Skeletal muscle tissue (tissue), 4 donors: Measurements from ENCODE around the gene PRDM16. TPM values are rescaled to one million over a fixed set of nuclear protein-coding genes. Genes with fewer than 3 reads are reported as not detected.

Source experiments
- H3K27ac ChIP-seq: one replicate; pipeline ENCODE4 v1.7.0; 2013; ENCODE audit warnings: mild to moderate bottlenecking, low read depth, low read length, inconsistent platforms
- H3K27me3 ChIP-seq, 3 donors: one replicate each; pipeline ENCODE4 v1.7.0; 2013; ENCODE audit warnings: low read length in 3 of 3; ENCODE audit not compliant: control insufficient read depth in 3 of 3, insufficient read depth in 3 of 3
- H3K36me3 ChIP-seq, 3 donors: one replicate each; pipeline ENCODE4 v1.7.0; 2013; ENCODE audit warnings: low read length in 3 of 3; ENCODE audit not compliant: control insufficient read depth in 3 of 3, insufficient read depth in 3 of 3
- H3K4me1 ChIP-seq, 3 donors: one replicate each; pipeline ENCODE4 v1.7.0; 2013; ENCODE audit warnings: low read length in 3 of 3, mild to moderate bottlenecking in 3 of 3; ENCODE audit not compliant: control insufficient read depth in 3 of 3, insufficient read depth in 3 of 3
- H3K4me3 ChIP-seq, 3 donors: one replicate each; pipeline ENCODE4 v1.7.0; 2013; ENCODE audit warnings: low read length in 3 of 3
- H3K9ac ChIP-seq, 3 donors: one replicate each; pipeline ENCODE4 v1.7.0; 2013; ENCODE audit warnings: low read length in 3 of 3, mild to moderate bottlenecking in 3 of 3, moderate library complexity in 2 of 3, low read depth in 1 of 3
- H3K9me3 ChIP-seq, 3 donors: one replicate each; pipeline ENCODE4 v1.7.0; 2013; ENCODE audit warnings: low read length in 3 of 3; ENCODE audit not compliant: control insufficient read depth in 3 of 3
- total RNA-seq: library from RNA; depleted of rRNA; stranded (reverse); fragments of >200 nt; gene quantifications from one replicate; pipeline ENCODE4 v1.2.3, GENCODE V29; 2014
- donor health status: Osteomylitis.

PRDM16 gene
- total RNA-seq, 1 donor from 2014 or later: 4.7 TPM

DNA sequence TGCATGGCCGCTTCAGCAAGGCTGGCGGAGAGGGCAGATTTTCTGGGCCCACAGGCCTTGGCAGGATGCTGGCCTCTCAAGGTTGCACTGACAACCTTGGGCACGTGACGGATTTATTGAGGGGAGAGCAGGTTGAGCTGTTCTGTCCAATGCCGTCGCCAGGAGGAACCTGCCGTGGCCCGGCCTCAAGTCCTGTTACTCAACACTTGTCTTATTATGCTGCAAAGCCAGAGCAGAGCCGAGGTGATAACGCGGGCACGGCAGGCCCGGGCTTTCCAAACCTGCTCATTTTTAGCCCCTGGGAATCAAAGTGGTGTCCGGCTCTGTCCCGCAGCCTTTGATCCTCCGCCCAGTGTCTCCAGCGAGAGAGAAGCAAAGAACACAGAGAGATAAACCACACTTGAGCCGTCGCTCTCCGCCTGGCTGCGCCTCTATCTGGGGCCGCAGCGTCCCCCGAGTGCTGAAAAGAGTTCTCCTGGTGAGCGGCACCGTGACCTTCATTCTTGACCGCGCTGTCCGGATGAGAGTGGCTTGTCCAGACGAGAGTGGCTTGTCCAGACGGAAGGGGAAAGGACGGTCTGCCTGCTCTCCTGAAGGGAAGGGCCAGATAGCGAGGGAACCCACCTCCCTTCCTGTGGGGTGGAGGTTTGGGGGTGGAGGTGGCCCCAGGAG lies 223.2 kb downstream of the PRDM16 start:
- Histone ChIP-seq H3K9me3 (no peaks in the 10 kb centered on the region), H3K4me1 (no peaks in the 10 kb centered on the region), H3K4me3 (no peak overlapping the region), H3K36me3 (no peaks in the 10 kb centered on the region), H3K27ac (no peak overlapping the region), H3K27me3 (peaks cover 22 to 57% (median 35%) of the 10 kb centered on the region in 3 donors), H3K9ac (no peak overlapping the region)

DNA sequence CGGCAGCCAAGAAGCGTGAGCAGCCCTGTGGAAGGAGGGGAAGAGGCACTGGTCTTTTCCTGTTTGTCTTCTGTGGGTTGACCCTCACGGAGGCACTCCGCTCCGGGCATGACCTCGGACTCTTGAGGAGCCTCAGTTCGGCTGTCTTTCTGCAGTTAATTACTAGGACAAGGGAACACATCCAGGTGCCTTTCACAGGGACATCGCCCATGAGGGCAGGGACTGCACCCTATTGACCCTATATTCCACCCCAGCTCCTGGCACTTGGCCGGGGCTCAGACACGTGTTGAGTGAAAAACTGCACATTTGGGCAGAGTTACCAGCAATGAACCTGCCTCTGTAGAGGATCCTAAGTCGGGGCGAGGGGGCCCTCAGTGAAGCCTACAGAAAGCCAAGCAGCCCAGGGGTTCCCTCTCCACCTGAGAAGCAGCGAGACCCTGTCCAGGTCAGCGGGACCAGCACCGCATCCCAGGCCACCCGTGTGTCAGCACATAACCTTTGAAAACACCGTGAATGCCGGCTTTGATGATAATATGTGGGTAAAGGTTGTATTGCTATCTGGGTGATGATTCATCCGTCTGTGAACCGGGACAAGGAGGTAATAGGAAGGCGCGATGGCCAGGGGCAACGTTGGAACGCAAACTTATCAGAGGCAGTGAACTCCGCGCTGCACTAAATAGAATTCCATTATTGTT lies 224.0 kb downstream of the PRDM16 start:
- H3K4me1 ChIP-seq: no peaks in the 10 kb centered on the region
- no peak overlapping the region for H3K27ac ChIP-seq
- no peaks in the 10 kb centered on the region for H3K36me3 ChIP-seq
- peaks cover 0 to under 1% (median 0%) of the 10 kb centered on the region in 3 donors for H3K9me3 ChIP-seq
- peaks cover 22 to 63% (median 35%) of the 10 kb centered on the region in 3 donors for H3K27me3 ChIP-seq
- H3K9ac ChIP-seq: no peak overlapping the region
- H3K4me3 ChIP-seq: no peak overlapping the region

DNA sequence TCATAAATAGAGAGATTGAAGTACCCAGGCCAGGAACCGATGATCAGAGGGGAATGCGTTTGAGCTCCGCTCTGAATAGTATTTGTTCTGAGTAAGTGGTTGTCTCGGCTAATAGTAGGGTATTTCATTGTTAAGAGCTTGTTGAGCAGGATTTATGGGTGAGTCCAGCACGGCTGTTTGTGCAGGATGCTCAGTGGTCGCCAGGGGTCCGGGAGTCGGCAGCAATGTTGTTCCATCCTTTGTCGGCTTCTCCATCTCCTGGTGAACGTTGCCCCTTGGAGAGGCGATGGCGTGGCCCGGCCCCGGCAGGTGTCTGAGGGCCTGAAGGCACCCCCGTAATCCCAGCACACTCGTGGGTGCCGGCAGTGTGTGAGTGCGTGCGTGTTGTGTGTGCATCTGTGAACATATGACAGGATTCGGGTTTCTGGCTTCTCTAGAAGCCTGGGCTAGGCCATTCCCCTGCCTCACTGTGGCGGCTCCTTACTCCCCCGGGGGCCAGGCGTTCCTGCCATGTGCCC lies 224.6 kb downstream of the PRDM16 start:
- no peak overlapping the region for H3K4me3 ChIP-seq
- no peaks in the 10 kb centered on the region for H3K4me1 ChIP-seq
- H3K9me3 ChIP-seq: peaks cover 0 to 2% (median 0%) of the 10 kb centered on the region in 3 donors
- no peak overlapping the region for H3K9ac ChIP-seq
- H3K27me3 ChIP-seq: peaks cover 22 to 63% (median 35%) of the 10 kb centered on the region in 3 donors
- no peak overlapping the region for H3K27ac ChIP-seq
- no peaks in the 10 kb centered on the region for H3K36me3 ChIP-seq

DNA sequence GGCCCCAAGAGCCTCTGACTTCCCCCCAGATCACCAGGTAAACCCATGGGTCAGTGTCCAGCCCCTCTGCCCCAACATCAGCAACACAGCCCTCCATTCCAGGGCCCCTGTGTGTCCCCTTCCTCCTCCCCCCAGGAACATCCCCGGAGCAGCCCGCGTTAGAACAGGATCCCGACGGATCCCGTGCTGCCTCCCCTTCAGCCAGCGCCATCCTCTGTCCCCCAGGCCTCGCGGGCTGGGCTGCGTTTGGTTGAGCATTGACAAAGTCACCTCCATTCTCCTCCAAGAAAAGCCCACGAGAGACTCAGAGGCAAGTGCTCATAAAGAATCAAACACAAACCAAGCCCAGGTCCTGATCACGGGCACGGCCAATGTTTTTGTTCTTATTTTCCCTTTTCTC lies 225.4 kb downstream of the PRDM16 start:
- Histone ChIP-seq H3K4me1 (no peaks in the 10 kb centered on the region), H3K27ac (no peak overlapping the region), H3K4me3 (no peak overlapping the region), H3K36me3 (no peaks in the 10 kb centered on the region), H3K9ac (no peak overlapping the region), H3K27me3 (peaks cover 21 to 58% (median 27%) of the 10 kb centered on the region in 3 donors), H3K9me3 (peaks cover 0 to 2% (median 0%) of the 10 kb centered on the region in 3 donors)

DNA sequence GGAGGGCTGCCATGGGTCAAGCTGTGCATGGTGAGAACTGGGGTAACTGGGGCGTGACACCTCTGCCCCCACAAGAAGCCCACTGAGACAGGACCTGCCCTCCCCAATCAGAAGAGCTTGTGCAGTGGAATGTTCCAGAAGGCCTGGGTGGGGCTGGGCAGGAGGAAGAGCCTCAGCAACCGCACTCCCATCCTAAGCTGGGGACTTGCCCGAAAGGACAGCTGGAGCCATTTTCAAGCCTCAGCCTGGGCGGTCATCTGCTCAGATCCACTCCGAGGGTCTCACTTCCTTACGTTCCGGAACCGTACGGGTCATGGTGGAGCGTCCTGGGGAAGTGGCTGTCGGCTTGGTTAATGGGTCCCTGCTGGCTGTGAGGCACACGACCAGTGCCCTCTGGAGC lies 226.8 kb downstream of the PRDM16 start:
- Histone ChIP-seq H3K9me3 (peaks cover 0 to 2% (median 0%) of the 10 kb centered on the region in 3 donors), H3K36me3 (no peaks in the 10 kb centered on the region), H3K4me3 (no peak overlapping the region), H3K4me1 (no peaks in the 10 kb centered on the region), H3K27ac (no peak overlapping the region), H3K9ac (no peak overlapping the region), H3K27me3 (peaks cover 19 to 49% (median 23%) of the 10 kb centered on the region in 3 donors)

DNA sequence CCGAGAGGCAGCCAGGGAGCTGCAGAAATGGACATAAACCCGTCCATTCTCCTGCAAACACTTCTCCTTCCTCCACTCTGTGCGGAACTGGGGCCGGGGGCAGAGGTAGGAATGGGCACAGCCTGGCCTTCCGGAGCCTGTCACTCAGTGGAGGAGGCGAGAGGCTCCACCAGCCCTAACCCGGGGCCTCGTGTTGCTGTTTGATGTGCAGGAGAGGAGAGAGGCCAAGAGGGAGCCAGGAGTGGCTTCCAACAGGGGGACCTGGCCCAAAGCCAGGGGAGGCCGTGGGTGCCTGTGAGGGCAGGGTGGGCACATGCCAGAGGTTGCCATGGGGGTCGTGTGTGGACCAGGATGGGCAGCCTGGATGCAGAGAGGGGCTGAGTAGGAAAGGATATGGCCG lies 227.3 kb downstream of the PRDM16 start:
- Histone ChIP-seq H3K4me1 (no peaks in the 10 kb centered on the region), H3K4me3 (no peak overlapping the region), H3K36me3 (no peaks in the 10 kb centered on the region), H3K27ac (no peak overlapping the region), H3K9ac (no peak overlapping the region), H3K27me3 (peaks cover 19 to 49% (median 23%) of the 10 kb centered on the region in 3 donors), H3K9me3 (peaks cover 0 to 2% (median 0%) of the 10 kb centered on the region in 3 donors)

DNA sequence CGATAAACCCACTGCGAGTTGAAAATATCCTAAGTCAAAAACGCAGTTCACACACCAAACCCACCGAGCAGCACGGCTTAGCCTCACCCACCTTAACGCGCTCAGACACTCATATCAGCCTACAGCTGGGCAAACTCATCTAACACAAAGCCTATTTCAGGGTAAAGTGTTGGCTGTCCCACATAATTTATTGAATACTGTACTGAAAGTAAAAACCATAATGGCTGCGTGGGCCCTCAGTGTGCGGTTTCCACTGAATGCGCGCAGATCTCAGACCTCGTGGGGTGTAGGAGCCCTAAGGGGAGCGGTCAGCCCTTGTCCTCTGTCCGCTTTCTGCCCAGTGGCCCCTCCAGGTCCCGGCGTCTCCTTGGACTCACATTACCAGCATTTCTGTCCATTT lies 227.8 kb downstream of the PRDM16 start:
- Histone ChIP-seq H3K27me3 (peaks cover 19 to 44% (median 23%) of the 10 kb centered on the region in 3 donors), H3K36me3 (no peaks in the 10 kb centered on the region), H3K9me3 (peaks cover 0 to 2% (median 0%) of the 10 kb centered on the region in 3 donors), H3K4me3 (no peak overlapping the region), H3K9ac (no peak overlapping the region), H3K4me1 (no peaks in the 10 kb centered on the region), H3K27ac (no peak overlapping the region)

DNA sequence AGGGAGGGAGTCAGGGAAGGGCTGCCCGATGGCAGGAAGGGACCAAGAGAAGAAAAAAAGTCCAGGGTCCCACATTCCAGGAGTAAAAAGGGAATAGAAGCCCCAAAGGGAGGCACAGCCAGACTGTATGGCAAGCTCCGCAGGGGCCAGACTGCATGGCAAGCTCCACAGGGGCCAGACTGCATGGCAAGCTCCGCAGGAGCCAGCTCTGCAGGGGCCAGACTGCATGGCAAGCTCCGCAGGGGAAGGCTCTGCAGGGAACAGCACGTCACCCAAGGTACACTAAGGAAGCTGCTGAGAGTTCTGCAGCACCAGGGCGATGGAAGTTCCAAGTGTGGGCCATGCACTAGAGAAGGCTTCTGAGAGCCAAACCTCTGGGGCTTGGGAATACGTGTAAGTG lies 228.8 kb downstream of the PRDM16 start:
- Histone ChIP-seq H3K27me3 (peaks cover 10 to 44% (median 23%) of the 10 kb centered on the region in 3 donors), H3K9ac (no peak overlapping the region), H3K27ac (no peak overlapping the region), H3K4me1 (no peaks in the 10 kb centered on the region), H3K9me3 (peaks cover 0 to 2% (median 0%) of the 10 kb centered on the region in 3 donors), H3K4me3 (no peak overlapping the region), H3K36me3 (no peaks in the 10 kb centered on the region)

DNA sequence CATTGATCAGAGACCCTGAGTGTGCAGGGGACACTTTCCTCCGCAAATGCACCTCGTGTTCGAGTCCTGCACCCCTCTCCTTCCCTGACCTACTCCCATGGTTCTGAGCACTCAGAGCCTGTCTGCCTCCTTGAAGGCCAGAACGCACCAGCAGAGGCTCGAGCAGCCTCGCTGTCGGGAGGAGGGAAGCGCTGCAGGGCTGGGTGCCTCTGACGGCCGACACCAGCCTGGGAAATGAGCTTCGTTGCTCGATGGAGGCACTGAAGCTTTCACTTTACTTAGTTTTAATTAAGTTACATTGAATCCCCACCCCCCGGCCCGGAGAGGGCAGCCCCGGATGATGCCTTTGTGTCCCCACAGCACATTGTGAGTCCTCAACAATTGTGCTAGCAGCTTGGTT lies 229.2 kb downstream of the PRDM16 start:
- no peak overlapping the region for H3K9ac ChIP-seq
- H3K27ac ChIP-seq: no peak overlapping the region
- no peaks in the 10 kb centered on the region for H3K4me1 ChIP-seq
- H3K36me3 ChIP-seq: no peaks in the 10 kb centered on the region
- peaks cover 0 to 2% (median 0%) of the 10 kb centered on the region in 3 donors for H3K9me3 ChIP-seq
- peaks cover 8 to 45% (median 21%) of the 10 kb centered on the region in 3 donors for H3K27me3 ChIP-seq
- no peak overlapping the region for H3K4me3 ChIP-seq

DNA sequence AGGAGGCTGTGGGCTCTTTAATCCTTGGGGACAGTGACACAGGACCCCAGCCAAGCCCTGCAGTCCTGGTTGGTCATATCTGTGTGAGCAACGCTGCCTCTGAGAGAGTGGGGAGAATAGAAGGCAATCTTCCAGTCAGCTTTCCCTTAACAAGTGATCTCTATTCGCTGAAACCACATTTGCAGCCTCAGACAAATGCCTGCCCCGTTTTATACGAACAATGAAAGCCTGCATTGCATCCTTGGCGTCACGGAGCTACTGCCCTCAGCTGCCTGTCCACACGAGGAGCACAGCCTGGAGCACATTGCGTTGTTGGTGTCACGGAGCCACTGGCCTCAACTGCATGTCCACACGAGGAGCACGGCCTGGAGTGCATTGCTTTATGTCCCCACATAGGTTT lies 235.2 kb downstream of the PRDM16 start:
- Histone ChIP-seq H3K4me3 (no peak overlapping the region), H3K36me3 (no peaks in the 10 kb centered on the region), H3K27me3 (peaks cover 0 to 22% (median 17%) of the 10 kb centered on the region in 3 donors), H3K4me1 (peaks cover 0 to 6% (median 2%) of the 10 kb centered on the region in 3 donors), H3K9me3 (no peaks in the 10 kb centered on the region), H3K27ac (no peak overlapping the region), H3K9ac (no peak overlapping the region)
